Loucy (cell line): ENCODE measurements around the gene SUN2.

ENCODE experiments used
- CTCF ChIP-seq: fragments of 200-600 bp; sonication (generic); conservative IDR thresholded peaks from 2 replicates; pipeline ENCODE4 v1.5.1; 2014; ENCODE audit warnings: mild to moderate bottlenecking, antibody characterized with exemption, low read length
- EZH2phosphoT487 ChIP-seq: fragments of 200-600 bp; IDR thresholded peaks from 2 replicates; pipeline ENCODE4 v1.6.1; 2018; ENCODE audit warnings: antibody characterized with exemption, mild to moderate bottlenecking, moderate library complexity, borderline replicate concordance

GRCh38 chr22:38727123-38727522, 28.7 kb downstream of the SUN2 start:
- TF ChIP-seq CTCF (no peak), EZH2phosphoT487 (no peak)
